PFSK-1 (cell line): ENCODE results near the gene GGNBP2.

Experiments
- POLR2AphosphoS5 ChIP-seq: IDR thresholded peaks from 2 replicates; pipeline ENCODE4 v1.6.1; 2012; ENCODE audit warnings: low read depth, mild to moderate bottlenecking, control low read depth, low read length, moderate library complexity
- REST ChIP-seq, 2 experiments: IDR thresholded peaks; 2 replicates each; pipeline versions ENCODE4 v1.6.1 to v1.8.0; 2011 to 2012; ENCODE audit warnings: low read depth in 2 of 2, low read length in 2 of 2, control low read depth in 1 of 2, inconsistent platforms in 1 of 2, mild to moderate bottlenecking in 1 of 2, moderate library complexity in 1 of 2; ENCODE audit not compliant: insufficient read depth in 1 of 2
- SIN3A ChIP-seq: IDR thresholded peaks from 2 replicates; pipeline ENCODE4 v1.6.1; 2012; ENCODE audit warnings: mild to moderate bottlenecking, low read length, moderate library complexity, borderline replicate concordance; ENCODE audit not compliant: insufficient read depth
- TAF1 ChIP-seq: IDR thresholded peaks from 2 replicates; pipeline ENCODE4 v1.6.1; 2012; ENCODE audit warnings: low read length, control low read depth, borderline replicate concordance; ENCODE audit not compliant: insufficient read depth

DNA sequence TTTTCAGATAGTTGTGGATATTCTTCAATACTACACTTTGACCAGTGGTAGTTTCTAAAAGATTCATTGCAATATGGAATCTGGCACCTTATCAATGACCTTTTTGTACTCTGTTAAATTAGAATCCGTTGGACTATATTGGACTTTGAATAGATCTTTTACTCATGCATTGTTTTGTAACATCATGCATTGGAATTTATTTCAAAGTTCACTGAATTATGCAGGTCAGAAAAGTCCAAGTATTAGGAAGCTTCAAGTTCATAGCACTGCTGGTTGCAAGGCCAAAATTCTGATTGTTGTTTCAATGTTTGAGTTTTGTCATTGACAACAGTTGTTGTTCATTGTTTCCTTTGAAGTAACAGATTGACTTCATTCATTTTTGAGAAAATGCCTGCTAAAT lies 39.1 kb downstream of the GGNBP2 start:
- TF ChIP-seq POLR2AphosphoS5 (no peak), TAF1 (no peak), REST (IDR thresholded peaks at IDR 0.05; ENCODE audit: insufficient read depth in 1 of 2, low read depth in 2 of 2, low read length in 2 of 2) (no peak), SIN3A (no peak)
